Measurements from ENCODE around the gene ZG16B.

The ZG16B gene

DNA sequence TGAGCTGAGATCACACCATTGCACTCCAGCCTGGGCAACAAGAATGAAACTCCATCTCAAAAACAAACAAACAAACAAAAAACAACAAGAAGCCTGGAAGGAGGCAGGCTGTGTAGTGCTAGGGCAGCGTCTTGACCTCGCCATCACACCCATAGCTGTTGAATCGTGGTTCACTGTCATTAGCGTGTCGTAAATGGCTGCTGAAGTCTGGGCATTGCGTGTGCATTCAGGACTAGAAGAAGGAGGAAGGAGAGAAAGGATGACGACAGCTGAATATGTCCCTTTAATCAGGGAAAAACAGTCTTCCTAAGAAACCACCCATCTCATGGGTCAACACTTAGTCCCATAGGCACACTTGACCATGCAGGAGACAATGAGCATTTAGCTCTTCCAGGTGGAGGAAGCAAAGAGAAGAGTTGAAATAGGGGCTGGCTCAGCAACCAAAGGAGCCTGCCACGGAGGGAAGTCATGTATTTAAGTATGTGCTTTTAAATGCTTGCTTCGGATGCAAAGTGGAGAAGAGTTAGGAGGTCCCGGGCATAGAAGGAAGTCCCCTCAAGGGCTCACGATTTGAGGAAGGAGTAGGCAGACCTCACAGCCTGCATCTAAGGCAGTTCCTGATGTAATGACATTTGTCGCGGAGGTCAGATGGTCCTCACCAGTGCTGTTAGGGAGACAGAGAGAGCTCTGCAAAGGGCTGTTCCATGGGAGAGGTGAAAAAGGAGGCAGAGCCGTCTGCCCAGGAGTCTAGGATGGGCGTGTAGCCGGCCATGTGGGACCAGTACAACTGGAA lies 19.0 kb downstream of the ZG16B start:
- no peak for DNase-seq

DNA sequence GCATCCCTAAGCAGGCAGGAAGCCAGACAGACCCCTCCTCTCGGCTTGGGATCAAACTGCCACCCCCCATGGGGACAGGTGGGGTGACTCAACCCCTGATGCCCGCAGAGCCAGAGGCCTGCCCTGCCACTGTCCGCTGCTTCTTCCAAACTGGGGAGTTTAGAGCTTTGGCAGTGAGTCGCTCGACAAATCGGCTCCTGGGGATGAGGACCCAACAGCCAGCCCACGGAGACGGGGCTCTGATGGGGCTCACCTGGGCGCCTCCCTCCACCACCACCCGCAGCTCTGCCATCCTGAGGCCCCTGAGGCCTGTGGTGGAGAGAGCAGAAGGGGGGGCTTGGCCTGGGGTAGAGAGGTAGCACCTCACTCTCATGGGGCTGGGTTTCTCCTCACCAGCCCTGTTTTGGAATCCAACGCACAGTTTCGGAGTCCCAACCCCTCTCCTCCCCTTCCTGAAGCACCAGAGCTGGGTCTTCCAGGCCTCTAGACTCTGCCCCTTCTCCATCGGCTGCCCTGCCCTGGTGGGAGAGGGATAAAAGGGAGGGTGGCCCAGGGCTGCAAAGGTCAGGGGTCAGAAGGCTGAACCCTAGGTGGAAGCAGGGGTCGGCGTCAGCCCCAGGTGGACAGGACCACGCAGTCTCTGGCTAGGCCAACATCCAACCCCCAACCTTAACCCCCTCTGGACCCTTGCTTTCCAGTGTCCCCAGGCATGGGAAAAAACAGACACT lies 22.1 kb downstream of the ZG16B start:
- DNase-seq: no peak

DNA sequence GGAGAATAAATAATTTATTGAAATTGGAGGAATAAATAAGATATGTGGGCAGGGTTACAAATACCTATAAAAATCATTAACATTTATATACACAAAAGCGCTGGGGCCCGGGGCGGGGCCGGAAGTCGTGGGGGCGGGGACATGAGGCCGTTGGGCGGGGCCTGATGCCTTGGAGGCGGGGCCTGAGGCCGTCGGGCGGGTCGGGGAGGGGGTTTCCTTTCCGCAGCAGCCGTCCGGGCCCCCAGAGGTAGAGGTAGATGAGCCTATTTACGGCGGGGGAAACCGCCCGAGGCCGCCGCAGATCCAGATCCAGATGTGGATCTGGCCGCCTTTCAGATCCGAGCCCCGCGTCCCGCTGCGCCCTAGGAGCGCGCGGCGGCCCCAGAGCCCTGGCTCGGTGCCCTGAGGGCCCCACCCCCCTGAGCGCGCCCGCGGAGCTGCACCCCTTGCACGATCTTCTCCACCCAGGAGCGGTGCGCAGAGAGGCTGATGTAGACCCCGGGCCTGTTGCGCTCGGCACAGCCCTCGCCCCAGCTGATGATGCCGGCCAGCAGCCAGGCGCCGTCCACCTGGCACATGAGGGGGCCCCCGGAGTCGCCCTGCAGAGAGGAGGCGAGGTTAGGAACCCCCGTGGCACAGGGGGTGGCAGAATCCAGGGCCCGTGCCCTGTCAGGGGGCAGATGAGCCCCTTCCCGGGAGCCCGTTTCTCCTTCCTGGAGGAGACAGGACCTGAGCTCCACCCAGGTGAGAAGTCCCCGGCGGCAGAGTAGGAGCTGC lies 22.8 kb downstream of the ZG16B start:
- no peak for DNase-seq

DNA sequence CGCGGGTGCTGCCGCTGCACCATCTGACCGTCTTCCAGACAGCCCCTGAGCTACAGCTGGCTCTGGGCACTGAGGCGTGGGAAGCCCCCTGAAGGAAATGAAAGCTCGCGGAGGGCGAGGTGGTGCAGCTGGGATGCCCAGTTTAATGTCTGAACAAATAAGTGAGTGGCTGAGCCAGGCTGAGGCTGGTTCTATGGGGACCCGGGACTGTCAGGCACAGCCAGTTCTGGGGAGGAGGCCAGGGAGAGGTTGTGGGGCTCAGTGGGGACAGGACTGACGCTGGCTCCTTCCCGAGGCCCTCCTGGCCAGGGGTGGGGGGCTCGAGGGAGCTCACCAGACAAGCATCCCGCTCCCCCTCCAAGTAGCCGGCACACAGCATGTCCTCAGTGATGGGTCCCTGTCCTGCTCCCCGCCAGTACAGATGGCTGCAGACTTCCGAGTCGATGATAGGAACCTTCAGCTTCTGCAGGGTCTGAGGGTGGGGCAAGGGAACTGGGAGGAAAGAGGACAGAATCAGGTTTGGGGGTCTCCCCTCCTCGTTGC lies 23.5 kb downstream of the ZG16B start:
- no peak for DNase-seq

DNA sequence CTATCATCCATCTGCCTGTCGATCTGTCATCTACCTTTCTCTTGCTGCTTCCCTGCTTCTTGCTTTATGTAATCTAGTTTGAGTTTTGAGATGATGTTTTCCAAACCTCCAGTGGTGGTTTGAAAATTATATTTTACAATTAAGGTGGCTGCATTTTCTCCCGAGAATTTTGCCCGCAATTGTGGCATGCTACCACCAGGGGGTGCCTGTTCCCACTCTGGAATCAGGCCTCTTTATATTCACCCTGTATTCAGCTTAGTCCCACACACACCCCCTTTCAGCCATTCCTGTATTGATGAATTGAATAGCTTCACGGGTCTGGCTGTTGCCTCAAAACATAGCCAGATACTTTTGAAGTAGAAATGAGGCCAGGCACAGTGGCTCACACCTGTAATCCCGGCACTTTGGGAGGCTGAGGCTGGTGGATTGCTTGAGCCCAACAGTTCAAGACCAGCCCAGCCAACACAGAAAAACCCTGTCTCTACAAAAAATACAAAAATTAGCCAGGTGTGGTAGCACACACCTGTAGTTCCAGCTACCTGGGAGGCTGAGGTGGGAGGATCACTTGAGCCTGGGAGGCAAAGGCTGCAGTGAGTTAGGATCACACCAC lies 24.7 kb downstream of the ZG16B start:
- DNase-seq: no peak

DNA sequence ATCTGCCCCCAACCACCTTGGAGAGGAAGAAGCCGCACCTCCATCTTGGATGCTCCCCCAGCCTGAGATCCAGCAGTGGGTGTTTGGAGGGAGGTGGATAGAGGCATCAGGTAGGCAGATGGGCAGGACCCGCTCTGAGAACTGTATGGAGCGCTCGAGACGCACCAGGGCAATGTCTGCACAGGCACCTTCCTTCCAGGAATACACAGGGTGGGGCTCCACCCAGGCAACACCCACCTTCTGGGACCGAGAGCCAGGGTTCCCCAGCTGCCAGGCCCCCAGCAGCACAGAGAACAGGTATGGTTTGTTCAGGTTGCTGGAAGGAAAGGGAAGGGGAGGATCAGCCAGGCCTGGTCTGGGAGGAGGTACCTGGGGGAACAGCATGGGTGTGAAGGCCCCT lies 25.4 kb downstream of the ZG16B start:
- DNase-seq: no peak

DNA sequence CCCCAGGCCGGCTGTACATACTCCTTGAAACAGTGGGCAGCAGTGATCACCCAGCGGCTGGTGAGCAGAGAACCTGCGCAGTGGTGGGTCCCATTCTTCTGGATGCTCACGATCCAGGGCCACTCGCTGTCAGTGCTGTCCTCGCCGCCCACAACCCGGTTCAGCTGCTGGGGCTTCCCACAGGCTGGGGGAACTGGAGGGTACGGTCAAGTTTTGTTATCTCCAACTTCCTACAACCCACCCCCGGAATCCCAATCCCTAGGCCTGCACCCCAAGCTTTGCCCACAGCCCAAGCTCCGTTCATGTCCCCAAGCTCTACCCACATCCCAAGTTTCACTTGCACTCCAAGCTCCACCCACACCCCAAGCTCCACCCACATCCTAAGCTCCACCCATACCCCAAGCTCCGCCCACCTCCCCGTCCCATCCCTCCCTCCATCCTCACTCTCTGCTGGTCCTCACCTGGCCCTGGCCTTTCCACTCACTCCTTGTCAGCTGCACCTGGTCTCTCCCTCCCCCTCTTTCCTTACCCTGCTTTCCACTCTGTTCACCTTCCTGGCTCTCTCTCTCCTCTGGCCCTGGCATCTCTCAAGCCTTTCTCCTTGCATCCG lies 26.1 kb downstream of the ZG16B start:
- no peak for DNase-seq

DNA sequence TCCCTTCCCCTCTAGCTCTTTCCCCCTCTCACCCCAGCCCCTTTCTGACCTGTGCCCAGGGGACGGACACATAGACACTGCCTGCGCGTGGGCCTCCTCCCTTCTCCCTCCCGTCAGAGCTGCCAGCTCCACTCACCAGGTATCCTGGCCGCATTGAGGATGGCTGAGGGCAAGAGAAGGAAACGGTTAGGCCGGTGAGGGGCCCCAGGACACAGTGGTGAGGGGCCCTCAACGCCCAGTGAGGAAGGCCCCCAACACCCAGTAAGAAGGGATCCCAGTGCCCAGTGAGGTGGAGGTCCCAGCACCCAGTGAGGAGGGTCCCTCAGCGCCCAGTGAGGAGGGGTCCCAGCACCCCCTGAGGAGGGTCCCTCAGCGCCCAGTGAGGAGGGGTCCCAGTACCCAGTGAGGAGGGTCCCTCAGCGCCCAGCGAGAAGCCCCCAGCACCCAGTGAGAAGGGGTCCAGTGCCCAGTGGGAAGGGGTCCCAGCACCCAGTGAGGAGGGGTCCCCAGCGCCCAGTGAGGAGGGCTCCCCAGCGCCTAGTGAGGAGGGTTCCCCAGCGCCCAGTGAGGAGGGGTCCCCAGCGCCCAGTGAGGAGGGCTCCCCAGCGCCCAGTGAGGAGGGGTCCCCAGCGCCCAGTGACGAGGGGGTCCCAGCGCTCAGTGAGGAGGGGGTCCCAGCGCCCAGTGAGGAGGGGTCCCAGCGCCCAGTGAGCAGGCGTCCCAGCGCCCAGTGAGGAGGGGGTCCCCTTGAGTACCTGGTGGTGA lies 26.8 kb downstream of the ZG16B start:
- DNase-seq: no peak

DNA sequence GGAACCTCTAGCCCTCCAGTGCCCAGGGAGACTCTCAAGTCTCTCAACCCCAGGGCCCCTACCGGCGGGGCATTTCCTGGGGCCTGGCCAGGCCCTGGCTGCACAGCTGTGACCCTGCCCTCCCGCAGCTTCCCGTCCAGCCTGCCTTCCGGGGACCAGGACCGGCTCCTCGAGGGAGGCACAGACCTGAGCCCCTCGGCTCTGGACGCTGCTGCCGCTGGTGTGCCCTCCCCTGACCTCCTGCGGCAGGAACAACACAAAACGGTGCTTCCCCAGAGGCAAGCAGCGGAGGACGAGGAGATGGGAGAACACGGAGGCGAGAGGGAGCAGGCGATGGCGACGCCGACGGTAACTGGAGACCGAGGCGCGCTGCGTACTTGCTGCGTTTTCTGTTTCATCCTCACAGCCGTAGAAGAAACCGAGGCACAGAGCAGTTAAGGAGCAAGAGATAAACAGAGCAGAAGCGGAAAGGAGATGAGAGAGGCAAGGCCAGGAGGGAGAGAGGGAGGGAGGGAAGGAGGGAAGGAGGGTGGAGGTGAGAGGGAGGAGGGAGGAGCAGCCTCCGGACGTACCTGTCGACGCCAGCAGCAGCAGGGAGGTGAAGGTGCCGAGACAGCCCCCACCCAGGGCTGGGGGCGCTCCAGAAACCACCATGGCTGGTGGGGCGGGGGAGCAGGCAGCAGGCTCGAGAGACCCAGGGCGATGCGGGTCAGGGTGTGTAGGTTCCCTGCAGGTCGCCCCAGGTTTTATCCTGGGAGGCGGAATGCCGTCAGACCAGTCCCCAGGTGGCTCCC lies 27.5 kb downstream of the ZG16B start, which contains the start of gene PRSS22:
Gene PRSS22 (minus strand): TSS at position 720 of the 794 bp plus-strand sequence. CDS start 66 bp downstream, at position 654.
- DNase-seq: peak; percentile 10

DNA sequence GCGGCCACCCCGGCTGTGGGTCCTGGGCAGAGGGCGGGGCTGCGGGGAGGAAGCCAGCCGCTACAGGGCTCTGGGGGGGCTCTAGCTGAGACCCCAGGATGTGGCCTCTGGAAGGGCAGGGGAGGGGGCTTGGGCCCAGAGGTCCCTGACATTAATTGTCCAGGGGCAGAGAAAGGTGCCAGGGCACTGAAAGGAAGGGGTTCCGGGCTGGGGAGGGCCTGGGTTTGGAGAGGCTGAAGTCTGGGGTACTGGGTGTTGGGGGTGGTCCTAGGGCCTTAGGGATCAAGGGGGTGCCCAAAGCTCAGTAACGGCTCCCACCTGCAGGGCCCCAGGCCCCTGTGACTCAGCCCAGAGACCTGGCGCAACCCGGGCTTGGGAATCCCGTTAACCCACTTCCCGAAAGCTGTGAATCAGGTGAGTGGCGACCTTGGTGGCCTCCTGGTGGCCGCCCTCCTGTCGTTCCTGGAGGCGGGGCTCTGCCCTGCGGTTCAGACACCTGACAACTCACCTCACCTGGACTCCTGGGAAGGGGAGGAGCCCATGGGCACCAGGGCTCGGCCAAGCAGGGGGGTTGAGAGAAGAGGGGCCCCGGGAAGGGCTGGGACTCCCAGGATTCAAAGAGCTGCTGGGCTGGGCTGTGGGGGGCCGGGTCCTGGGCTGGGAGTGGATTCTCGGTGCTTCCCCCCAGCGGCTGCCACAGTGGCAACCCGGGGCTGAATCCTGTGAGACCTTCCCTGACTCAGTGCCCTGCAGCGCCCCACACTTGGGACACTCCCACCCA lies 28.3 kb downstream of the ZG16B start:
- DNase-seq: peak; percentile 21

DNA sequence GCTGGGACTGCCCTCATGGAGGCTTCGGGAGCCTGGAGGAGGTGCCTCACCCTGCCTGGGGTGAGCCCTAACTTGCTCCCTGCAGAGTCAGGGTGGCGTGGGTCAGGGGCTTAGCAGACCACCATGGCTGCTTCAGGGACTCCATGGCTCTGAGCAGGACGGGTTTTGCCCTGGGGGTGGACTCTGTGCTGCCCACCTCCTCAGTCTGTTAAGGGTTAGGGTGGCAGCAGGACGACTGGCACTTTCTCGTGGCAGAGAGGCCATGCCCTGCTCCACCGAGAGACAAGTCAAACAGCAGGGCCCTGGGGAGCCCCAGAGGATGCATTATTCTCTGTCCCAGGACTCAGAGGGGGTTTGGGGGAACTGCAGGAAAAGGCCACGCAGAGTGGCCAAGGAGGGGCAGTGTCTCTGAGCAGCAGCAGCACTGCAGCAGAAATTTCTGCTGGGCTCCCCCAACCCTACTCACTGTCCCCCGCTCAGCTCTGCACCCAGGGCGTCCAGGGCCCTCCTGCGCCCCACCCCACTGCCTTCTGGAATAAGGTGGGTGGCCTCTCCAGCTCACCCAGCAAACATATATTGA lies 29.7 kb downstream of the ZG16B start:
- no peak for DNase-seq

DNA sequence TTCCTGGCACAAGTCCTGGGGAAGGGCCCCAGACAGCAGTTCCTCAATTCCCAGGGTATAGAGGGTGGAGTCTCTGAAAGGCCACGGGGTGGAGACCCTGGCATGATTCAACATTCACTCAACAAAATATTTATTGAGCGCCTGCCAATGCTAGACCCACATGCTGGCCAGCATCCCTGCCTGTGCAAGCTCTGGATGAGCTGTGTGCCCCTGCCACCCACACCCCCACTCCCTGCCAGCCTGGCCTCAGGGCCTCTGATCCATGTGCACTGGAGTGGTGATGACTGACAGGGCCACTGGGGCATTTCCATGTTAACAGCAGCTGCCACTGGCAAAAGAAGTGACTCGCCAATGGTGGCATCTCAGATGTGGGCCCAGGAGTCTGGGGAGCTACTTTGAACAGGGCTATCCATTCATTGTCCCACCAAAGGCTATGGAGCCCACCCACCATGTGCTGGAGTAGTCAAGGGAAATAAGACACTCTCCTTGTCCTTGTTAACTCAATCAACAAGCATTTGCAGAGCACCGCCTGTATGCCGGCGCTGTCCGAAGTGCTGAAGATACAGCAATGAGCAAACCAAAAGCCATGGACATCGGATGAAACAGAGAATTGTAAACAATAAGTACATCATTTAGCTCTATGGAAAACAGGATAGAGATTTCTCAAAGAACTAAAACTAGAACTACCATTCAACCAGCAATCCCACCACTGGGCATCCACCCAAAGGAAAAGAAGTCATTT lies 30.9 kb downstream of the ZG16B start:
- DNase-seq: no peak

DNA sequence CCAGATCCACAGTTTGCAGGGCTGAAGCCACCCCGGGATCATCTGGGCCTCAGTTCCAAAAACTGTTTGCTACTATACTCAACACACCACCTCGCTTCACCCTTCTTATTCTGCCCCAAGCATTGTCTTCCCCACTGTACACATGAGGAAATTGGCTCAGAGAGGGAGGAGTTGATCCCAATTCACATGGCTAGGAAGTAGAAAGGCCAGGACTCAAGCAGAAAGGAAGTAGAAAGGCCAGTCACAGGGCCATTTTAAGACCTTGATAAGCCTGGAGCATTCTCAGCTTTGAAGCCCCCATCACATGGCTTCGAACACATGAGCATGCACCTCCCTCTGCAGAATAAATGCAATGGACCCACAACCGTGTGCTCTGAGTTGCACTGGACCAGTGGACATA lies 35.5 kb downstream of the ZG16B start:
- DNase-seq: no peak

DNA sequence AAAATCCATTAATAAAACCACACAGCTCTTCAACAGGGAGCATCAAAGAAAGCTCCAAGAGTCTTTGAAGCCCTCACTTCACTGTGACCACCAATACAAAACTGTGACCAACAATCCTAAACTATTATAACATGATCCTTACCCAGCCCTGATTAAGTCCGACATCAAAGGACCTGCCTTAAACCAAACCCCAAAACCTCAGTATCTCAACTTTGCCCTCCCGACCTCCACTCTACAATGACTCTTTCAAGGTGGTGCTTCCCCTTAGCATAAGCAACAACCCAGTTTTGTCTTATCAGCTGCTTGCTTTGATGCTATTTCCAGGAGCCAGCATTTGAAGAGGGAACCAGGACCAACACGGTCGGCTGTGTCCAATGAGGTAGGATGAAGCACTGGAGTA lies 36.3 kb downstream of the ZG16B start:
- no peak for DNase-seq

DNA sequence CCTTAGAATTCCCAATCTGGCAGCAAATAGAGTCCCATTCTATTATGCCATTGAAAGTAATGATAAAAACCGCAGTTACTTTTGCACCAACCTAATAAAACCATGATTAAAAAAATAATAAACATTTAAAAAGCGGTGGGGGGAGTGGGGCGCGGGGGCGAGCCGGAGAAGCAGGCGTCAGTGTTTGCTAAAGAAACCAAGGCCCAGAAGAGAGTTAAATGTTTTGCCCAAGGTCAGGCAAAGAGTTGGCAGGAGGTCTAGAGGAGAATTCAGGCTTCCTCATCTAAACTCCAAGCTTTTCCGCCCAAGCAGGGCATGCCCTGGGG lies 37.5 kb downstream of the ZG16B start:
- DNase-seq: no peak

DNA sequence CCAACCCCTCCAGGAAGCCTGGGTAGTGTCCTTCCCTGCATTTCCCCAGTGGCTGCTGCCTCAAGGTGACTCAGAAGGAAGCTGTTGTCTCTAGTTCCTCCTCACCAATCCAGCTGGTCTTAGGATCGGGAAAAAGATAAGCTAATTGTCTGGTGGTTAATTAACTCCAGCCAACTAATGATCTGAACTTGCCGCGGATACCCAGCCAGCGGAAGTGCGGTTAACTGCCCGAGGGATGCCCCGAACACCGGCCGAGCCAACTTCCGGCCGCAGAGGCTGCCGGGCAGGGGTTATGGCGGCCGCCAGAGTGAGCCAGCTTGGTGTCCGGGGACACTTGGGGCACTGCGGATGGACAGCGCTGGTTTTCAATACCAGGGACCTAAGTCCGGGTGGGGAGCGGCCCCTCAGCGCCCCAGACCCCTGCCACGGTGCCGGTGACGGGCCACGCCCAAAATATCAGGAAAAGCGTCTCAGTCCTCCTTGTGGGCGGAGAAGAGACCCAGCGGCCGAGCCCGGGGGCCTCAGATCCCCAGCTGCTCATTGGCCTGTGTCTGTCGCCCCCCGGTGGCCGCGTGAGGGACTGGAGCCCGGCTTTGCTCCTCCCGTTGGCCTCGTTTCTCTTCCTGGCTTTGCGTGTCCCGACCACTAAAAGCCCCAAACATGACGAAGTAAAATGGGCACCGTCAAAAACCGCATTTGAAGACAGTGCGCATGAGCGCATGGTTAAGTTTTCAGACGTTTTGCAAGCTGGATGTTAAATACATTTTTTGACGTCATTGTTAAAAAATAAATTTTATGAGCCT lies 38.1 kb downstream of the ZG16B start:
- peak; percentile 93 for DNase-seq

DNA sequence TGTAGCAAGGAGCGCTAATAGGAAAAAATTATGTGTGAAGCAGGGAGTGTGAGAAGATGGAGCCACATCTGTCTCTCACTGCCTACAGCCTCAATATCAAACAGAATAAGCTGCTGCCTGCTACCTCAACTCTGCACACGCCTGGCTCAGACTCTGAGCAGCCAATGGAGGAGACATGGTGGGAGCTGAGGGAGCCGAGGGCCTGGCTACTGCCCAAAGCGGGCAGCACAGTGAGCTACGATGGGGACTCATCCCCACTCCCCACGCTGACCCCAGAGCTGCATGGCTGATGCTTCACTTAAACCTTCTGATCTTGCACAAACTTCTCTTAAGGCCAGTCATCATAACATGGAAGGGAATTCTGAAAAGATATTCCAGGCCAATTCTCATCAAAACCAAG lies 41.8 kb downstream of the ZG16B start:
- no peak for DNase-seq
